Chondrocyte (in vitro differentiated cells): ENCODE measurements around the gene GSE1. TPM values are rescaled to one million over a fixed set of nuclear protein-coding genes. Genes with fewer than 3 reads are reported as not detected.

Source experiments
- DNase-seq: peaks from one replicate; pipeline ENCODE4 v3.0.0; 2021; ENCODE audit warnings: mixed read lengths, low spot score
- H3K27ac Mint-ChIP-seq: one replicate; pipeline ENCODE4 v1.8.0; 2021; ENCODE audit warnings: mild to moderate bottlenecking, moderate library complexity, mixed read lengths; ENCODE audit not compliant: unreplicated experiment
- H3K27me3 Mint-ChIP-seq: 2 replicates; pipeline ENCODE4 v1.8.0; 2021; ENCODE audit warnings: low read depth, mixed read lengths
- H3K36me3 Mint-ChIP-seq: 2 replicates; pipeline ENCODE4 v1.8.0; 2021; ENCODE audit warnings: low read depth, mixed read lengths
- H3K4me1 Mint-ChIP-seq: 2 replicates; pipeline ENCODE4 v1.8.0; 2021; ENCODE audit warnings: low read depth, mild to moderate bottlenecking, mixed read lengths
- H3K4me3 Mint-ChIP-seq: one replicate; pipeline ENCODE4 v1.8.0; 2021; ENCODE audit warnings: mild to moderate bottlenecking, moderate library complexity, mixed read lengths; ENCODE audit not compliant: unreplicated experiment
- H3K9me3 Mint-ChIP-seq: 2 replicates; pipeline ENCODE4 v1.8.0; 2021; ENCODE audit warnings: low read depth, mixed read lengths
- total RNA-seq: library from RNA; stranded (reverse); gene quantifications from 3 replicates; pipeline ENCODE4 v1.2.1, GENCODE V29; 2021
- TF ChIP-seq, protein P1 (sequence below): fragments of 200-600 bp; sonication (generic); IDR thresholded peaks from 2 replicates; pipeline ENCODE4 v1.5.0; 2021; ENCODE audit warnings: antibody characterized with exemption, mild to moderate bottlenecking, moderate library complexity

GSE1 gene
- total RNA-seq, 1 donor from 2014 or later: 22.6 TPM

DNA sequence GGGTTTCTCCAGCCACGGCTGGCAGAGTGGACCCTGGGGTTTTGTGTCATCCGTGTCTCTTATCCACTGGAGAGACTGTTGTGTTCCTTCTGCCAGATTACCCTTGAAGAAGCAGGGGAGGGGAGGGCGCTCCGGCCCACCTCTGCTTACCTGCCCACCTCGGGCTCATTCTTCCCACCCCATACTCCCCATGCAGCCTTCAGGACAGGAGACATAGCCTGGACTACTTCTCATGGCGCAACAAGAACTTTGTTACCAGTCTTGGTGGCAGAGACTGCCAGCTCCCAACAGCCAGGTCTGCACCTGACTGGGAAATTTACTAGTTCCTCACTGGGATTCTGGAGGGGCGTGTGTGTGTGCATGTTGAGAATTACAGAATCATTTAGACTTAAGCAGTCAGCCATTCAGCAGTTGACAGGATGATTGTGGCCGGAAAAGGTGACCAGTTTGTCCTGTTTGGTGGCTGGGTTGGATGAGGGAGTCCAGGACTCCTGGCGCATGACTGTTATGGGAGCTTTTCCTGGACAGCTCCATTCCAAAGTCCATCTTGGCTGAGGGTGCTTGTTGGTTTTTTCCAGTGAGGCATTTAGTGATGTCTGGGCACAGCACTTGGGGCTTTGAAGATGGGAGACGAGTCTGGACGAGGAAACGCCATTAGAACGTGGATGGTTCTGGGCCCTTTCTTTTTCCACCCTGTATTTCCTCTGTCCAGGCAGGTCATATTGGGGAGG lies 8.7 kb downstream of the GSE1 start:
- TF ChIP-seq, protein P1, sequence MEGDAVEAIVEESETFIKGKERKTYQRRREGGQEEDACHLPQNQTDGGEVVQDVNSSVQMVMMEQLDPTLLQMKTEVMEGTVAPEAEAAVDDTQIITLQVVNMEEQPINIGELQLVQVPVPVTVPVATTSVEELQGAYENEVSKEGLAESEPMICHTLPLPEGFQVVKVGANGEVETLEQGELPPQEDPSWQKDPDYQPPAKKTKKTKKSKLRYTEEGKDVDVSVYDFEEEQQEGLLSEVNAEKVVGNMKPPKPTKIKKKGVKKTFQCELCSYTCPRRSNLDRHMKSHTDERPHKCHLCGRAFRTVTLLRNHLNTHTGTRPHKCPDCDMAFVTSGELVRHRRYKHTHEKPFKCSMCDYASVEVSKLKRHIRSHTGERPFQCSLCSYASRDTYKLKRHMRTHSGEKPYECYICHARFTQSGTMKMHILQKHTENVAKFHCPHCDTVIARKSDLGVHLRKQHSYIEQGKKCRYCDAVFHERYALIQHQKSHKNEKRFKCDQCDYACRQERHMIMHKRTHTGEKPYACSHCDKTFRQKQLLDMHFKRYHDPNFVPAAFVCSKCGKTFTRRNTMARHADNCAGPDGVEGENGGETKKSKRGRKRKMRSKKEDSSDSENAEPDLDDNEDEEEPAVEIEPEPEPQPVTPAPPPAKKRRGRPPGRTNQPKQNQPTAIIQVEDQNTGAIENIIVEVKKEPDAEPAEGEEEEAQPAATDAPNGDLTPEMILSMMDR: no peak
- H3K4me1 Mint-ChIP-seq: peaks cover 4% of the 10 kb centered on the region
- H3K9me3 Mint-ChIP-seq: no peaks in the 10 kb centered on the region
- no peak overlapping the region for H3K4me3 Mint-ChIP-seq
- peaks cover 1% of the 10 kb centered on the region for H3K27me3 Mint-ChIP-seq
- DNase-seq: no peak
- peaks cover 1% of the 10 kb centered on the region for H3K36me3 Mint-ChIP-seq
- no peak overlapping the region for H3K27ac Mint-ChIP-seq

DNA sequence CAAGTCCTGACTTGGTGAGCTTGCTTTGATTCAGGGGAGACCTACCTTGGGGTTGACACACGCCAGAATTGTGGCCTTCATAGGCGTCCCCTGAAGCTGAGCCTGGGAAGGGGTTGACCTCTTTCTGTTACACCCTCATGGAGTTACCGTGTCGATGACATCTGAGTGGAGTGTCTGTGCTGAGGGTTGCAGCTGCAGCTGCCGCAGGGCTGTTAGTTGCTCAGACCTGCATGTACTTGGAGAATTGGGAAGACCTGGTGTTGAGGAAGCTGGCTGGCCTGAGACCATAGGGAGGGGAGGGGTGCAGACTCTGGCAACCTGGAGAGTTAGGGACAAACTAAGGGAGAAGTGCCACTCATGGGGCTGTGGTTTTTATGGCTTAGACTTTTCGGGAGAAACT lies 9.6 kb downstream of the GSE1 start:
- no peaks in the 10 kb centered on the region for H3K27me3 Mint-ChIP-seq
- peaks cover 1% of the 10 kb centered on the region for H3K36me3 Mint-ChIP-seq
- TF ChIP-seq, protein P1: no peak

DNA sequence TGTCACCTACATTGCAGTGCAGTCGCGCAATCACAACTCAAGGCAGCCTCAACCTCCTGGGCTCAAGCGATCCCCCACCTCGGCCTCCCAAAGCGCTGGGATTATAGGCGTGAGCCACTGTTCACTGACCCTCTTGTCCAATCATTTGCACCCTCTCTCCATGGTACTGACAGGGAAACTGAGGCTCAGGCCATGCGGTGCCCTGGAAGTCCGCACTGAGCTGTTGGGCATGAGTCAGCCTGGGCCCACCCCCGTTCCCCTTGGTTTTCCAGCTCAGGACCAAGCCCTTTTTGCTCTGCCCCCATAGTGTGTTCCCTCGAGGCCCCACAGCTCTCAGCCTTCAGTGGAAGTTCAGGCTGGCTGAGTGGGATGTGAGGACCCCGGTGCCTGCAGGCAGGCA lies 10.1 kb downstream of the GSE1 start:
- no peak overlapping the region for H3K4me3 Mint-ChIP-seq
- no peak overlapping the region for H3K27ac Mint-ChIP-seq
- H3K36me3 Mint-ChIP-seq: peaks cover 1% of the 10 kb centered on the region
- H3K4me1 Mint-ChIP-seq: peaks cover 4% of the 10 kb centered on the region
- no peak for DNase-seq
- H3K27me3 Mint-ChIP-seq: no peaks in the 10 kb centered on the region
- H3K9me3 Mint-ChIP-seq: no peaks in the 10 kb centered on the region
- TF ChIP-seq, protein P1: no peak

More for the DNA sequence above, 9.6 kb downstream of the GSE1 start:
- no peak for DNase-seq
- Mint-ChIP-seq H3K4me1 (peaks cover 4% of the 10 kb centered on the region), H3K27ac (no peak overlapping the region), H3K9me3 (no peaks in the 10 kb centered on the region), H3K4me3 (no peak overlapping the region)

DNA sequence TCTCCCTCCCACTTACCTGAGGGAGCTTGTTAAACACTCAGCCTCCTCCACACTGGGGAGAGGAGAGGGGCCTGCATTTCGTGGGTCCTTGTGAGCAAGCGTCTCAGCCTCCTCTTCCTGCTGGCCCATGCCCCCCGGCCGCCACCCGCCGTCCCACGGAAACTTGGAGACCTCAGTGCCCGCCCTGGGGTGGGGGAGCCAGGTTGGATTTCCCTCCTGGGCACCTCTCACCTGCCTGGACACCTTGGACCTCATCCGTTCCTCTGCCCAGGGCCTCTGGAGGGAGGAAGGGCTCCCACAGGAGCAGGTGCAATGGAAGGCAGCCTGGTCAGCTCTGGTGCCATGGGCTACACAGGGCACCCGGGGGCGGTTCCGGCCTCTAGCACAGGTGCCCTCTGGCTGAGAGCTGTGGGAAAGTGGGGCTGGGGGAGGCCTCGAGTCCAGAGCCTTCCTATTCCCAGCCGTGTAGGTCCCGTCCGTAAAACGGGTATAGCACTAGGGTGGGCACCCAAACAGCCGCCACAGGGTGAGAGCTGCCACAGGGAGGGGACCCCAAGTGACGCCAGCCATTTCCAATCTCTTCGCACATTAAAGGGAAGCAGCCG lies 11.0 kb downstream of the GSE1 start:
- Mint-ChIP-seq H3K36me3 (peaks cover 1% of the 10 kb centered on the region), H3K27ac (no peak overlapping the region), H3K9me3 (no peaks in the 10 kb centered on the region), H3K27me3 (no peaks in the 10 kb centered on the region), H3K4me3 (no peak overlapping the region), H3K4me1 (peaks cover 4% of the 10 kb centered on the region)
- TF ChIP-seq, protein P1: no peak
- DNase-seq: no peak

DNA sequence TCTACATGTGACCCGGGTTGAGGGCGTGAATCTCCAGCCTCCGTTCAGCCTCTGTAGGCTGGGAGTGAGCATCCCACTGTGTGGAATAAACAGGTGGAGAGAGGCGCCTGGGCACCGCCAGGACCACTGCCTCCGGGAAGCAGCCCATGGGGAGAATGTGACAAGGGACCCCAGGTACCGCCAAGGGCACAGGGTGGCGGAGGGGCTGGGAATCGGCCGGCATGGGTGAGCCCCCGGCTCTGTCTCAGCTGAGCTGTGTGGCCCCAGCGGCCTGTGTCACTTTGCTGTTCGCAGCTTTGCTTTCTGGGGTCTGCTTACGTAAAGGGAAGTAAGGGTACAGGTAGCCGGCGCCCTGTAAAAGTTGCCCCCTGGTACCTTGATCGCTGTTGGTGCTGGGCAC lies 11.5 kb downstream of the GSE1 start:
- H3K27ac Mint-ChIP-seq: no peak overlapping the region
- peaks cover 4% of the 10 kb centered on the region for H3K36me3 Mint-ChIP-seq
- H3K27me3 Mint-ChIP-seq: no peaks in the 10 kb centered on the region
- DNase-seq: no peak
- H3K4me1 Mint-ChIP-seq: peaks cover 4% of the 10 kb centered on the region
- H3K9me3 Mint-ChIP-seq: peaks cover 2% of the 10 kb centered on the region
- H3K4me3 Mint-ChIP-seq: no peak overlapping the region
- TF ChIP-seq, protein P1: no peak
